Stimulated activated CD8-positive, alpha-beta memory T cell treated with anti-CD3 and anti-CD28 coated beads, Interleukin-12 subunit alpha, Interleukin-12 subunit beta, amount 100 ng/mL, for 4 hours (primary cell): ENCODE measurements around the gene SGIP1.

Experiments used
- DNase-seq: peaks from one replicate; pipeline ENCODE4 v3.0.0-alpha.2; 2020; ENCODE audit warnings: low read depth

The SGIP1 gene

GRCh38 chr1:66523562-66523961, 10.4 kb upstream of the SGIP1 start:
- DNase-seq, result no peak

GRCh38 chr1:66525086-66525485, 8.9 kb upstream of the SGIP1 start:
- no peak for DNase-seq

DNA sequence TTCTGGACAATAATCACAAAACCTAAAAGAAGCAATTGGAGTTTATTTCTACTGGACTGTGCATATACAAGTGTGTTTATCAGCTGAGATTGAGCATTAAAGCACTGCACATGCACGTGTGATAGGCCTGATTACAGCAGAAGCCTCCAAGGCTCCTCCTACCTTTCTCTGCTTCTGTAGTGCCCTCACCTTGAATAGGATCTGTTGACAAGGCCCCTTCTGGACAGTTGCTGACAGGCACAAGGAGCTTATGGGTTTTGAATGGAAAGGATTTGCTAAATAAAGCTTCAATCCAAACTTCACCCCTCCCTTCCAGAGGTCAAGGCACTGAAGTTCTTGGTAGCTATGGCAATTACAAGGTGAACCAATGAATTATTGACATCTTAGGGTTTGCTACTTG, 7.9 kb upstream of the SGIP1 start:
- no peak for DNase-seq

DNA sequence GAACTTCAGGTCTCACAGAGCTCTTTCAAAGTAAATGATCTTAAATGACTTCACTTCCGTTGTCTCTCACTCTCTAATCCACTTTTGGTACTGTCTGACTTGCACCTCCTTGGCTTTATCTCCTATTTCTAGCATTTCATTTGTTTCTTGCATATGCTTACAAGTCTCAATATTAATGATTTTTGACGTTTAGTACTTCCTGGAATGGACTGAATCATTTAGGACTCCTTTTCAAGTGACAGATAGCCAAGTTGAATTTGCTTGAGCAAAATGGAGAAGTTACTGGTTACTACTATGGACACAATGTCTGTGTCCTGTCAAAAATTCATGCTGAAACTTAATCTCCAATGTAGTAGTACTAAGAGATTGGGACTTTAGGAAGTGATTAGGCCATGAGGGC, 7.0 kb upstream of the SGIP1 start:
- DNase-seq, result no peak

GRCh38 chr1:66527686-66528085, 6.3 kb upstream of the SGIP1 start:
- DNase-seq, result no peak

- no peak for DNase-seq
These were observed 5.4 kb upstream of the SGIP1 start for GRCh38 chr1:66528580-66528979.

DNA sequence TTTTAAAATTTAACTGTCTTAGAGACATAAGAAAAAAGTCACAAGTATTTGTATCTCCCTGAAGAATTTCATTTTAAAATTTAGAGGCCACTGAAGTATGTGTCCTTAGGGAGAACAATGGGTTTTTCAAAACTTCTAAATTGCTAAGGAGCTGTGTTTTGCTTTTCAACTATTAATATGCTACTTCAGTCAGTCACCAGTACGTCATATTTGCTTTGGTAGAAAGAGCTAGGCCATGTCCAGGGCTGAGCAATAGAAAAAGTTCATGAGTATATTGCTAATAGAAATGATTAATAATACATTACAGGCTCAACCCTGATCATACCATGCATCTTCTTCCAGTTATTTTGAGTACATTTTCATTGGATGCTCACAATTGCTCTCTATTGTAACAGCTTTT, 1.7 kb upstream of the SGIP1 start:
- DNase-seq, result no peak

DNA sequence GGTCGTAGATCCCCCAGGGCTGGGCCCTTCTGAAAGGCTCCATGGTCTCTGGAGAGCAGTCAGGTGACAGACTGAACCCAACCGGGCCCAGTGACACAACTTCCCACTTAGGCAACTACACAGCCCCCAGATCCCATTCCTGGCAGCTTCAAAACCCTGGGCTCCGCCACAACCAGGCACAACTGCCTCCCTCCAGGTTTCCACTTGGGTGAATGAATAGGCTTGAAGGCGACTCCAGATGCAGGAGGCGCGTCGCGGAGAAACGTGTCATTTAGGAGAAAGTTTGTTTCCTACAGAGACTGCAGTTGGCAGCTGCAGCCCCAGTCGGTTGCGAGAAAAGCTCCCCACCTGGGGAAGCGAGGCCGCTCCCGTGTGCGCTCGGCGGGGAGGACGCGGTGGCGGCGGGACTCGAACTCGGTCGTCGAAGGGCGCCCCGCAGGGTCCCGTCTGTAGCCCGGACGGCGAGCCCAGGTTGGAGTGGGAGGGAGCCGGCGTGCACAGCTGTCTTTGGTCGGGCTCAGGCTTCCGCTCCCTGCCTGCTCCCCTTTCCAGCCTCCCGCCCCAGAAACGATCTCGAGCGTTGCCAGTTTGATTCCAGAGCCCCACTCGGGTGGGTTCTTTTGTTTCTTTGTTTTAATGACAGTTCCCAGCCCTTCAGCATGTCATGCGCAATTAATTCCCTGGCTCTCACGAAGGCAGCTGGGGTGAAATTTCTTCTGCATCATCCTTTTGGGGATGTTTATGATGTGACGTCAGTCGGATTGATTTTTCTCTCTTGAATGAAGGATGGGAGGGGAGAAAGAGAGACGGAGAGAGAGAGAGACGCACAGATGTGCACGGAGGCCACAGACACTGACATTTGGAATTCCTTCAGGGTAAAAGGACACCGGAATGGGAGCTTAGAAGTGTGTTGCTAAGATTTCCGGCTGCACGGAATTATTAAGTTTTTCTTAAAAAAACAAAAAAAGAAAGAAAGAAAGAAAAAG, 862 bp upstream of the SGIP1 start:
- no peak for DNase-seq

DNA sequence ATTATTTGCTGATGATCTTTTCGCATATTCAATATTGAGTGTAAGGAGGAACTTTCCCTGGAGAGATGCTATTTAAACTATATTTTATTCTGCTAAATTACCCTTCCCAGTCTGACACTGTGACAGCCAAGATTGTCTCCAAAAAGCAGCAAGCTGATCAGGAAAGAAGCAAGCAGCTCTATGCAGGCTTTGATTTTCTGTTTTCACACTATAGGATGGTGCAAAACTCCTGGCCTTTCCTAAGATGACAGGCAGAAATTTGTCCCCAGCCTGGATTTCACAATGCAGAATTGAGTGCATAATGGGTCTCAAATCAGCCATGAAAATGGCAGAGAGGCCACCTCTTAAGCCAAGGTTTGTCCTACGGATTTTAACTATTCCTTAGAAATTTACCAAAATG, 1.1 kb downstream of the SGIP1 start:
- no peak for DNase-seq

- no peak for DNase-seq
These were observed 1.9 kb downstream of the SGIP1 start for GRCh38 chr1:66535853-66536252.

DNA sequence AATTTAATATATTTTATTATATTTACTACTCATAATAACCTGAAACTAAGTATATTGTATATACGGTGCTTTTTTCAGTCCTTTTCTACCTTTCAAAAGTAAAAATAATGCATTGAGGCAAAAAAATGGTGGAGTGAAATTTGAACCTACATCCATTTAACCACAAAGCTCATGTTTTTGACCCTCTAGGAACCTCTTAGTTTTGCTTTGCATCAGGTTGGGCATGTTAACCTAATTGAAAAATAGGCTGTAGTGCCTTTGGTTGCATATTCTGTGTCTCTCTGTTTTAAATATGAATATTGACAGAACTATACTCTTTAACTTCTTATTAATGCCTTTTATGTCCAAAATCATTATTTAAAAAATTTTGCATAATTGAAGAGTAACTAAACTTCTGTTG, 3.8 kb downstream of the SGIP1 start:
- DNase-seq, result no peak

- no peak for DNase-seq
These were observed 5.5 kb downstream of the SGIP1 start for GRCh38 chr1:66539491-66539890.

DNA sequence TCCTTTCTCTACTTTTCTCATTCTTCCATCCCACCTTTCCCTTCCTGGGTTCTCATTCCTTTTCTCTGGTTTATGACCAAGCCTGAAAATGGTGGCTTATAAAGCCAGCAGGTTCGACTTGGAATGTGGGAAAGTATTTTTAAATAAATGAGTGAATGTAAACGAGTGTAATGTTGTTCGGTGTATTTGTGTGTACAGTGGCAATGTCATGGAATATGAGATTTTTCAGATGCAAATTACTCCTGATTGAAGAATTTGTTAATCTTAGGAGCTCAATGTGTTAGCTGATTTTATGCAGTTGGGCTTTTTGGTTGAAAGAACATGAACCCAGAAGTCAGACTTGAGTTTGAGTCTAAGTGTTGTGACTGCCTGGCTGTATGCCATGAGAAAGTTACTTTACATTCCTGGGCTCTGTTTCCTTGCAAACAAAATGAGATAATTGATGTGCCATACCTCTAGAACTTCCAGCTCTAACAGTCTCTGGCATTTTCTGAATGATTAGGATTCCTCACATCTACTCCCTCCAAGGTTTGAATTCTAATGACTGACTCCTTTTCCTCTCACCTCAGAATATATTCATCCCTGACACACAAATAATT, 6.6 kb downstream of the SGIP1 start:
- no peak for DNase-seq

- no peak for DNase-seq
These were observed 8.4 kb downstream of the SGIP1 start for GRCh38 chr1:66542314-66542713.

DNA sequence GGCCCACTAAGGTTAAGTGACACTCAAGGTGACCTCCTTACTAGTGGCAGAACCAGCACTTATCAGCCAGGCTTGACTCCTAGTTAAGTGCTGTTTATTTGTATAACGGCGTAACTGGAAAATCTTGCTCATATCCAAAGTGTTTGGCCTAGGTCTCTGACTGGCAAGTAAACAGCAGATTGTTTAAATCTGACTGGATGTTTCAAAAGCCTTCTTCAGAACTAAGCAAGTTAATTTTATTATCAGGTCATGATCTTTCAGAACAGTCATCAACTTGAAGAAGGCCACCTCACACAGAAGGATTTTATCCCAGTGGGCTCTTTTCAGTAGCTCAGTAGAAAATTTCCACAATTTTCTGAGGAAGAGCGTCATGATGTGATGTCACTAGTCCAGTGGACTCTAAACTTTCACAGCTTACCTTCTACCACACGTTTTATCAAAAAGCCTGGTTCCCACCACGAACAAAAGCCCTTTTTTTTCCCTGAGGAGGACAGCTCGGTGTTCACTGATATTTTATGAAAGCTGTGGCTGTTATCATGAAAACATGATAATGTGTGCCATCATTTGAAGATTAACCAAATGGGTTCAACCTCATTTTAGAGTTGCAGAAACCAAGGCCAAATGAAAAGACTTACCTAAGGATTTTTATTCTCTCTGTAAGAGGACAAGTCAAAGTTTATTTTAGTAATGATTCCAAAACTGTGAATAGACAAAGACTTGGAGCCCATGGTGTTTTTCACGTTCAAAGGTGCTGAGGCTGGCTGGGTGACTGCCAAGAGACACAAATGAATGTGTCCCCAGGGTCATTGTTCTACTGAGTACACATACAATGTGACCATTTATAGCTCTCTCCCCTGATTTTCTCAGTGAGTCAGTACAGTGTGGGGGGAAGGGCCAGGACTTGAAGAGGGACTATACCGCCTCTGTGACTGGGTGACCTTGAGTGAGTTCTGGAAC, 9.1 kb downstream of the SGIP1 start:
- DNase-seq, result no peak

- no peak for DNase-seq
These were observed 12.3 kb downstream of the SGIP1 start for GRCh38 chr1:66546047-66546810.

GRCh38 chr1:66549017-66549416, 15.1 kb downstream of the SGIP1 start:
- no peak for DNase-seq

DNA sequence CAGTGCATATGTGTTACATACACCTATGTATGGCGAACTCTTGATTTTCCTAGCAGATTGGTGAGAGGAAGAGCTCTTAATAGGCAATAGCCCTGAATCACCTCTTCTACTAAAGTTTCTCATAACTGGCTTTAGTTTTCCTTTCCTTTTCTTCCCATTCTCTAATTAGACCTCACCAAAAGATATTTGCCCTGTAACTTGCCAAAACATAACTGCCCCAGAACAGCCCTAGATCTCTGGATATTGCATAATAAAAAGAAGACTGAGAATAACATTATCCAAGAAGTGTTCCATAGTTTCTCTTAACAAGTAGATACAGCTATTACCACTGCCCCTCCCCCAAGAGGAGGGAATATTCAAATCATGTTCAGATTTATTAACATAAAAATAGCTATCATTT, 16.3 kb downstream of the SGIP1 start:
- no peak for DNase-seq

DNA sequence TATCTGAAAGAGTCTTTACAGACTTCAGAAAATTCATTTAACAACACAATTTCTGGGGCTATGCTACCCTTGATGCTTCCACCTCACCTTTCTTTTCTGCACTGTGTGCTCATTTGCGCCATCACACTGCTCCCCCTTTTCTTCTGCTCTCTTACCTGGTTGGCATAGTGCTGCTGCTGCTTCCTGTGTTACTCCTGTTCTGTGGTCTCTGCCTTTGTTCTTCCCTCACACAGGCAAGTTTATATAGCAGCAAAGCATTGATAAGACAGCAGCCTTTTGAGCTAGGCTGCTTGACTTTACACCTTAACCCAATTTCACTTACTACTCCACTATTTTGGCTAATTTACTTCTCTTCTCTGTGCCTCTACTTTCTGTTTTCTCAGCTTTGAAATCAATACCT, 18.3 kb downstream of the SGIP1 start:
- DNase-seq, result no peak

DNA sequence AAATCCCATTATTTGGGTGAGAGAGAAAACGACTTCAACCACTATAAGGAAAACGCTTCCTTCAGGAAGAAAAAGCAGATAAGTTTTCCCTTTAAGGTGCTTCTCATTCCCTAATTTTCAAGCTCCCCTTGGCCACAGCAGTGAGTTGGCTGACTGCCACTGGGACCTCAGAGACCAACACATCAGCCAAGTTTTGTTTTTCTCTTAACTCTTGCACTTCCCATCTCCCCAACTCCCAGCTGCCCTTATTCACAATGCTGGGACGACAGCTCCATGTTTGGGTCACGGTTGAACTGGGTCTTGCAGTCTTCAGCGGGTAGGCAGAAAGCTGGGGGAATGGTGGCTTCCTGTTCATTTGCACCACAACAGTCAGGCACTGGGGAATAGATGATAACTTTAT, 18.9 kb downstream of the SGIP1 start:
- DNase-seq, result no peak

GRCh38 chr1:66553846-66554245, 19.9 kb downstream of the SGIP1 start:
- DNase-seq, result no peak

DNA sequence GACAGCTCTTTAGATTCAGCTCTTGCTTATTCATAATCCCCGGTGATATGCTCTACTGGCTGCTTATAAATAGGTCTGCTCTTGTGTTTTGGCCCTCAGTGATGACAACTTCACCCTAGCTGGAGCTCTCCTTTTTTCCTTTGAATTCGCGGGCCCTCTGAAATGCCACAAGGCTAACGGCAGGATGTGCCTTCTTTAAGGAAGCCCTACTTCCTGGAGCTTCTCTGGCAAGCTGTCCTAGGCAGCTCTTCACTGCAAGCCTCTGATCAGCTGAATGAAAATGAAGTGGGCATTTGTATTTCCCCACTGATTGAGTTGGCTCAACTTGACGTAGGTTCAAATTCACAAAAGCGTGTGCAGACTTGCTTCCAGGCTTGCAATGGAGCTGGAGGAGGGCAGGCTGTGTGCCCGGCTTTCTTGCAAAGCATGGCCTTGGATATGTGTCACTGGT, 22.2 kb downstream of the SGIP1 start:
- no peak for DNase-seq
